HEK293 (cell line): ENCODE measurements around the gene GIMAP6.

Experiments used
- CTCF ChIA-PET: fragments of 350-600 bp; formaldehyde crosslinking; extraction: SDS; loops from one replicate; lab custom pipeline; 2021; ENCODE audit warnings: antibody characterized with exemption; lab: Yijun Ruan, JAX
- POLR2A ChIA-PET: fragments of 300-600 bp; formaldehyde crosslinking; extraction: SDS; loops from one replicate; lab custom pipeline; 2020; ENCODE audit warnings: antibody characterized with exemption, inconsistent platforms; lab: Yijun Ruan, JAX
- H3K27ac ChIP-seq: fragments of 200-500 bp; sonication (Bioruptor generic); 2 replicates; pipeline ENCODE4 v1.5.1; 2014; ENCODE audit warnings: low read depth, low read length, control low read depth, inconsistent platforms; ENCODE audit errors: extremely low read depth
- H3K36me3 ChIP-seq, 2 experiments: fragments of 200-500 bp in 1 of 2; sonication (Bioruptor generic) in 1 of 2; 1 replicate in 1 of 2; 2 replicates in 1 of 2; pipeline ENCODE4 v1.5.1; 2014 to 2017; ENCODE audit warnings: inconsistent platforms in 2 of 2, low read length in 2 of 2; ENCODE audit not compliant: control insufficient read depth in 2 of 2, insufficient read depth in 1 of 2
- H3K4me1 ChIP-seq: fragments of 200-500 bp; sonication (Bioruptor generic); 2 replicates; pipeline ENCODE4 v1.5.1; 2014; ENCODE audit warnings: mild to moderate bottlenecking, low read length, inconsistent platforms; ENCODE audit not compliant: control insufficient read depth, insufficient read depth
- H3K4me3 ChIP-seq: 2 replicates; pipeline ENCODE4 v1.5.1; 2011; ENCODE audit warnings: low read depth, mild to moderate bottlenecking, control low read depth, low read length, moderate library complexity
- H3K9me3 ChIP-seq: fragments of 200-500 bp; sonication (Bioruptor generic); 2 replicates; pipeline ENCODE4 v1.5.1; 2014; ENCODE audit warnings: low read depth, low read length, inconsistent platforms; ENCODE audit not compliant: control insufficient read depth, insufficient read depth
- AEBP2 ChIP-seq: fragments of 450-650 bp; formaldehyde crosslinking; IDR thresholded peaks from 2 replicates; pipeline ENCODE4 v1.5.1; 2016; ENCODE audit warnings: missing biosample characterization, missing genetic modification characterization, borderline replicate concordance
- EGR2 ChIP-seq: fragments of 450-650 bp; formaldehyde crosslinking; IDR thresholded peaks from 2 replicates; pipeline ENCODE4 v1.5.1; 2016; ENCODE audit warnings: low read depth, missing biosample characterization, missing genetic modification characterization
- PATZ1 ChIP-seq: fragments of 450-650 bp; formaldehyde crosslinking; IDR thresholded peaks from 2 replicates; pipeline ENCODE4 v1.5.1; 2016; ENCODE audit warnings: missing biosample characterization, missing genetic modification characterization
- ZBTB1 ChIP-seq: fragments of 450-650 bp; formaldehyde crosslinking; IDR thresholded peaks from 2 replicates; pipeline ENCODE4 v1.5.1; 2016; ENCODE audit warnings: missing biosample characterization, missing genetic modification characterization
- ZBTB20 ChIP-seq: fragments of 450-650 bp; formaldehyde crosslinking; IDR thresholded peaks from 2 replicates; pipeline ENCODE4 v1.5.1; 2016; ENCODE audit warnings: missing biosample characterization, missing genetic modification characterization
- ZBTB48 ChIP-seq: fragments of 450-650 bp; formaldehyde crosslinking; IDR thresholded peaks from 2 replicates; pipeline ENCODE4 v1.5.1; 2016; ENCODE audit warnings: missing biosample characterization, missing genetic modification characterization
- ZNF132 ChIP-seq: fragments of 450-650 bp; formaldehyde crosslinking; IDR thresholded peaks from 2 replicates; pipeline ENCODE4 v1.5.1; 2017; ENCODE audit warnings: missing biosample characterization, missing genetic modification characterization, borderline replicate concordance
- ZNF155 ChIP-seq: fragments of 450-650 bp; formaldehyde crosslinking; IDR thresholded peaks from 2 replicates; pipeline ENCODE4 v1.5.1; 2016; ENCODE audit warnings: missing biosample characterization, missing genetic modification characterization
- ZNF157 ChIP-seq: fragments of 450-650 bp; formaldehyde crosslinking; IDR thresholded peaks from 2 replicates; pipeline ENCODE4 v1.5.1; 2016; ENCODE audit warnings: missing biosample characterization, missing genetic modification characterization
- ZNF239 ChIP-seq: fragments of 450-650 bp; formaldehyde crosslinking; IDR thresholded peaks from 2 replicates; pipeline ENCODE4 v1.5.1; 2016; ENCODE audit warnings: missing biosample characterization, missing genetic modification characterization
- ZNF266 ChIP-seq: fragments of 450-650 bp; formaldehyde crosslinking; IDR thresholded peaks from 2 replicates; pipeline ENCODE4 v1.5.1; 2016; ENCODE audit warnings: missing biosample characterization, missing genetic modification characterization, low read depth
- ZNF302 ChIP-seq: fragments of 450-650 bp; formaldehyde crosslinking; IDR thresholded peaks from 2 replicates; pipeline ENCODE4 v1.5.1; 2016; ENCODE audit warnings: missing biosample characterization, missing genetic modification characterization, low read depth
- ZNF324 ChIP-seq: fragments of 450-650 bp; formaldehyde crosslinking; IDR thresholded peaks from 2 replicates; pipeline ENCODE4 v1.5.1; 2016; ENCODE audit warnings: missing biosample characterization, missing genetic modification characterization
- ZNF354C ChIP-seq: fragments of 450-650 bp; formaldehyde crosslinking; IDR thresholded peaks from 2 replicates; pipeline ENCODE4 v1.5.1; 2016; ENCODE audit warnings: missing biosample characterization, missing genetic modification characterization, low read depth, borderline replicate concordance
- ZNF488 ChIP-seq: fragments of 450-650 bp; formaldehyde crosslinking; IDR thresholded peaks from 2 replicates; pipeline ENCODE4 v1.5.1; 2016; ENCODE audit warnings: missing biosample characterization, missing genetic modification characterization
- ZNF747 ChIP-seq: fragments of 450-650 bp; formaldehyde crosslinking; IDR thresholded peaks from 2 replicates; pipeline ENCODE4 v1.5.1; 2016; ENCODE audit warnings: missing biosample characterization, missing genetic modification characterization
- ZNF777 ChIP-seq: fragments of 450-650 bp; formaldehyde crosslinking; IDR thresholded peaks from 2 replicates; pipeline ENCODE4 v1.5.1; 2017; ENCODE audit warnings: missing biosample characterization, missing genetic modification characterization, borderline replicate concordance
- ZNF843 ChIP-seq: fragments of 450-650 bp; formaldehyde crosslinking; IDR thresholded peaks from 2 replicates; pipeline ENCODE4 v1.5.1; 2016; ENCODE audit warnings: missing biosample characterization, missing genetic modification characterization
- ZXDB ChIP-seq: fragments of 450-650 bp; formaldehyde crosslinking; IDR thresholded peaks from 2 replicates; pipeline ENCODE4 v1.5.1; 2016; ENCODE audit warnings: missing biosample characterization, missing genetic modification characterization
- TF ChIP-seq, protein P1 (sequence below): fragments of 450-650 bp; formaldehyde crosslinking; conservative IDR thresholded peaks from 2 replicates; pipeline ENCODE4 v1.5.1; 2016; ENCODE audit warnings: low read depth, missing biosample characterization, missing genetic modification characterization

GIMAP6 gene

GRCh38 chr7:150587551-150587950, 44.6 kb downstream of the GIMAP6 start (continued):
- TF ChIP-seq ZNF155 (tag by site-specific recombination) = no peak
- TF ChIP-seq, protein P1, sequence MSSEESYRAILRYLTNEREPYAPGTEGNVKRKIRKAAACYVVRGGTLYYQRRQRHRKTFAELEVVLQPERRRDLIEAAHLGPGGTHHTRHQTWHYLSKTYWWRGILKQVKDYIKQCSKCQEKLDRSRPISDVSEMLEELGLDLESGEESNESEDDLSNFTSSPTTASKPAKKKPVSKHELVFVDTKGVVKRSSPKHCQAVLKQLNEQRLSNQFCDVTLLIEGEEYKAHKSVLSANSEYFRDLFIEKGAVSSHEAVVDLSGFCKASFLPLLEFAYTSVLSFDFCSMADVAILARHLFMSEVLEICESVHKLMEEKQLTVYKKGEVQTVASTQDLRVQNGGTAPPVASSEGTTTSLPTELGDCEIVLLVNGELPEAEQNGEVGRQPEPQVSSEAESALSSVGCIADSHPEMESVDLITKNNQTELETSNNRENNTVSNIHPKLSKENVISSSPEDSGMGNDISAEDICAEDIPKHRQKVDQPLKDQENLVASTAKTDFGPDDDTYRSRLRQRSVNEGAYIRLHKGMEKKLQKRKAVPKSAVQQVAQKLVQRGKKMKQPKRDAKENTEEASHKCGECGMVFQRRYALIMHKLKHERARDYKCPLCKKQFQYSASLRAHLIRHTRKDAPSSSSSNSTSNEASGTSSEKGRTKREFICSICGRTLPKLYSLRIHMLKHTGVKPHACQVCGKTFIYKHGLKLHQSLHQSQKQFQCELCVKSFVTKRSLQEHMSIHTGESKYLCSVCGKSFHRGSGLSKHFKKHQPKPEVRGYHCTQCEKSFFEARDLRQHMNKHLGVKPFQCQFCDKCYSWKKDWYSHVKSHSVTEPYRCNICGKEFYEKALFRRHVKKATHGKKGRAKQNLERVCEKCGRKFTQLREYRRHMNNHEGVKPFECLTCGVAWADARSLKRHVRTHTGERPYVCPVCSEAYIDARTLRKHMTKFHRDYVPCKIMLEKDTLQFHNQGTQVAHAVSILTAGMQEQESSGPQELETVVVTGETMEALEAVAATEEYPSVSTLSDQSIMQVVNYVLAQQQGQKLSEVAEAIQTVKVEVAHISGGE = no peak
- TF ChIP-seq ZXDB = no peak
- TF ChIP-seq ZNF302 (tag by site-specific recombination) = no peak

GRCh38 chr7:150586785-150587152, 45.4 kb downstream of the GIMAP6 start:
- Histone ChIP-seq H3K4me3 (no peak overlapping the region), H3K9me3 (no peaks in the 10 kb centered on the region), H3K36me3 (no peaks in the 10 kb centered on the region), H3K27ac (no peak overlapping the region), H3K4me1 (no peaks in the 10 kb centered on the region)
- ChIA-PET POLR2A (no interaction called here), CTCF (no interaction called here)
- TF ChIP-seq ZBTB1 (tag by site-specific recombination) (no peak), PATZ1 (tag by site-specific recombination) (no peak)

DNA sequence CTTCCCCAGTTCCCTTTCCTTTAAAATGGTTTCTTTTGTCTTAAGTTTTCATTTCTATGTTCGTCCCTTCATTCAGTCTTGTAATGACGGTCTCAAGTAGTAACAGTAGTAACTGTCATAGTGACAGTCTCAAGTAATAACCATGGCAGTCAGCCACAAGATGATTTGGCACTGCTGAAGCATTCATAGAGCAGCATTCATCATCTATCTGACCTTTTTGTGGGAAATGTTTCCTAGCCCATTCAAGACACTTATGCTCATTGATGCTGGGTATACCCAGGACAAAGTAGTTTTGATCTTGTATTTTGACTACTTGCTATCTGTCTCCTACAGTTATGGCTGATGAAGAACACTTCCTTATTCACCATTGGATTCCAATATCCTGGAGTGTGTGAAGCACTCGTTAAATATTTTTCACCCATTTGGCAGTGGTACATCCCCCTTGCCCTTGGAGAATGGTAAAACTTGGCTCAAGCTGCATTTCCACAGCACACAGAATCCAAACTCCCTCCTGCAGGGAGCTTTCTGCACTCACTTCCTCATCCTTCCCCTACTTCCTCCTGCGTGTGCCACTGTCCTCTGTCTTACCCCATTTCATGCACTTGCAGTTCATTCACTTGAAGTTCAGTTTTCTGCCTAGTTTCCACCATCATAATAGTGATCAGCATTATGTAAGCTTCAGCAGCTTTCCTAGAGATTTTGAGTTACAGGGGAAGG, 46.0 kb downstream of the GIMAP6 start:
- ChIA-PET CTCF (interaction anchor here (0.6 kb wide), 1 partner anchor 32 kb away, joined by 4 read pairs; no protein-coding TSS in a partner anchor), POLR2A (no interaction called here)
- Histone ChIP-seq H3K4me1 (no peaks in the 10 kb centered on the region), H3K36me3 (no peaks in the 10 kb centered on the region), H3K9me3 (no peaks in the 10 kb centered on the region), H3K4me3 (no peak overlapping the region), H3K27ac (no peak overlapping the region)
- TF ChIP-seq ZNF488 = no peak
- TF ChIP-seq ZNF747 (tag by site-specific recombination) = no peak
- no peak for TF ChIP-seq ZNF324 (tag by site-specific recombination)
- TF ChIP-seq ZNF239 (tag by site-specific recombination) = no peak
- no peak for TF ChIP-seq ZBTB20
- TF ChIP-seq ZNF843 (tag by site-specific recombination) = no peak
- no peak for TF ChIP-seq AEBP2 (tag by site-specific recombination)
- TF ChIP-seq ZNF157 (tag by site-specific recombination) = no peak
- TF ChIP-seq EGR2 (tag by site-specific recombination) = no peak
- TF ChIP-seq ZNF132 (tag by site-specific recombination) = no peak
- TF ChIP-seq ZBTB48 (tag by site-specific recombination) = no peak
- TF ChIP-seq ZNF354C = no peak
- TF ChIP-seq ZNF777 (tag by site-specific recombination) = no peak
- no peak for TF ChIP-seq ZNF266 (tag by site-specific recombination)
